PFSK-1 (cell line): ENCODE results near the gene VPS4B.

Experiments
- FOXP2 ChIP-seq: optimal IDR thresholded peaks from 2 replicates; pipeline ENCODE3; 2011; ENCODE audit warnings: borderline replicate concordance, control low read depth, inconsistent platforms; ENCODE audit not compliant: insufficient read depth; ENCODE audit errors: extremely low read length, extremely low read depth
- POLR2AphosphoS5 ChIP-seq: IDR thresholded peaks from 2 replicates; pipeline ENCODE4 v1.6.1; 2012; ENCODE audit warnings: low read depth, mild to moderate bottlenecking, control low read depth, low read length, moderate library complexity
- REST ChIP-seq, 2 experiments: IDR thresholded peaks; 2 replicates each; pipeline versions ENCODE4 v1.6.1 to v1.8.0; 2011 to 2012; ENCODE audit warnings: low read depth in 2 of 2, low read length in 2 of 2, control low read depth in 1 of 2, inconsistent platforms in 1 of 2, mild to moderate bottlenecking in 1 of 2, moderate library complexity in 1 of 2; ENCODE audit not compliant: insufficient read depth in 1 of 2
- SIN3A ChIP-seq: IDR thresholded peaks from 2 replicates; pipeline ENCODE4 v1.6.1; 2012; ENCODE audit warnings: mild to moderate bottlenecking, low read length, moderate library complexity, borderline replicate concordance; ENCODE audit not compliant: insufficient read depth
- TAF1 ChIP-seq: IDR thresholded peaks from 2 replicates; pipeline ENCODE4 v1.6.1; 2012; ENCODE audit warnings: low read length, control low read depth, borderline replicate concordance; ENCODE audit not compliant: insufficient read depth

The VPS4B gene

GRCh38 chr18:63464434-63464833 lies 42.2 kb upstream of the VPS4B start:
- TF ChIP-seq POLR2AphosphoS5: no peak
- TF ChIP-seq REST (IDR thresholded peaks at IDR 0.05; ENCODE audit: insufficient read depth in 1 of 2, low read depth in 2 of 2, low read length in 2 of 2): no peak
- no peak for TF ChIP-seq FOXP2
- TF ChIP-seq TAF1: no peak
- TF ChIP-seq SIN3A: no peak

- TF ChIP-seq REST (IDR thresholded peaks at IDR 0.05; ENCODE audit: insufficient read depth in 1 of 2, low read depth in 2 of 2, low read length in 2 of 2) (no peak), SIN3A (no peak), POLR2AphosphoS5 (no peak), TAF1 (no peak), FOXP2 (no peak)
Measured at GRCh38 chr18:63460414-63460813, 38.1 kb upstream of the VPS4B start.

- TF ChIP-seq FOXP2: no peak
Measured at GRCh38 chr18:63457977-63458376, 35.7 kb upstream of the VPS4B start.

- TF ChIP-seq SIN3A: no peak
- no peak for TF ChIP-seq TAF1
- no peak for TF ChIP-seq POLR2AphosphoS5
- no peak for TF ChIP-seq REST (IDR thresholded peaks at IDR 0.05; ENCODE audit: insufficient read depth in 1 of 2, low read depth in 2 of 2, low read length in 2 of 2)
- no peak for TF ChIP-seq FOXP2
Measured at GRCh38 chr18:63454497-63454896, 32.2 kb upstream of the VPS4B start.

- no peak for TF ChIP-seq POLR2AphosphoS5
- TF ChIP-seq REST (IDR thresholded peaks at IDR 0.05; ENCODE audit: insufficient read depth in 1 of 2, low read depth in 2 of 2, low read length in 2 of 2): no peak
- TF ChIP-seq SIN3A: no peak
- TF ChIP-seq TAF1: no peak
- no peak for TF ChIP-seq FOXP2
Measured at GRCh38 chr18:63451799-63452660, 29.8 kb upstream of the VPS4B start.
